Measurements from ENCODE around the gene ZNF436. TPM values are rescaled to one million over a fixed set of nuclear protein-coding genes. Genes with fewer than 3 reads are reported as not detected.

Gene ZNF436
- polyA plus RNA-seq, 1 donor (not counting 4 experiments of a cell fraction or from before 2014, with no cell fraction given), result 12.6 TPM

GRCh38 chr1:23408797-23409290, 39.2 kb upstream of the ZNF436 start:
- Histone ChIP-seq H3K27me3 (ENCODE audit: control insufficient read depth, extremely low read depth, insufficient read depth, low read length) (no peaks in the 10 kb centered on the region), H2AFZ (ENCODE audit: control insufficient read depth, low read length) (no peak overlapping the region), H3K27ac (ENCODE audit: control insufficient read depth, insufficient read depth, low read length) (no peak overlapping the region), H4K20me1 (ENCODE audit: control insufficient read depth, extremely low read depth, insufficient read depth, low read length) (no peaks in the 10 kb centered on the region), H3K4me1 (ENCODE audit: control insufficient read depth, extremely low read depth, insufficient read depth, low read length) (peaks cover 21% of the 10 kb centered on the region), H3K9me1 (ENCODE audit: control insufficient read depth, extremely low read depth, insufficient read depth, low read length) (no peaks in the 10 kb centered on the region), H3K9ac (ENCODE audit: control insufficient read depth, extremely low read depth, insufficient read depth, low read length) (no peak overlapping the region), H3K4me3 (ENCODE audit: control insufficient read depth in 2 of 3, extremely low read depth in 1 of 3, insufficient read depth in 2 of 3, low read depth in 1 of 3, low read length in 3 of 3) (no peak overlapping the region), H3K79me2 (ENCODE audit: control insufficient read depth, insufficient read depth, low read length) (no peaks in the 10 kb centered on the region), H3K36me3 (ENCODE audit: control insufficient read depth in 2 of 2, extremely low read depth in 1 of 2, insufficient read depth in 2 of 2, low read length in 2 of 2) (no peaks in the 10 kb centered on the region), H3K4me2 (ENCODE audit: control insufficient read depth, extremely low read depth, insufficient read depth, low read depth, low read length) (no peak overlapping the region), H3K9me3 (ENCODE audit: control insufficient read depth, low read depth, low read length) (no peaks in the 10 kb centered on the region)
- dilution Hi-C loops (cut with MboI; ENCODE audit: extremely low pct_ligation_motif_present, low sequenced_read_pairs), result no loop called here
- no peak for DNase-seq (ENCODE audit: low read depth, low spot score)
- TF ChIP-seq CTCF (optimal IDR thresholded peaks at IDR 0.05 in 1 of 3, IDR thresholded peaks at IDR 0.05 in 1 of 3, conservative IDR thresholded peaks at IDR 0.05 in 1 of 3; ENCODE audit: extremely low read depth in 1 of 3, insufficient read depth in 2 of 3, low read length in 3 of 3) (no peak), EZH2 (IDR thresholded peaks at IDR 0.05; ENCODE audit: low read length) (no peak)
- FAIRE-seq, result no peak

- Histone ChIP-seq H3K36me3 (ENCODE audit: control insufficient read depth in 2 of 2, extremely low read depth in 1 of 2, insufficient read depth in 2 of 2, low read length in 2 of 2) (no peaks in the 10 kb centered on the region), H3K27ac (ENCODE audit: control insufficient read depth, insufficient read depth, low read length) (no peak overlapping the region), H3K9me3 (ENCODE audit: control insufficient read depth, low read depth, low read length) (no peaks in the 10 kb centered on the region), H2AFZ (ENCODE audit: control insufficient read depth, low read length) (no peak overlapping the region), H3K4me1 (ENCODE audit: control insufficient read depth, extremely low read depth, insufficient read depth, low read length) (peaks cover 35% of the 10 kb centered on the region), H3K27me3 (ENCODE audit: control insufficient read depth, extremely low read depth, insufficient read depth, low read length) (no peaks in the 10 kb centered on the region), H3K9me1 (ENCODE audit: control insufficient read depth, extremely low read depth, insufficient read depth, low read length) (peaks cover 2% of the 10 kb centered on the region), H3K4me2 (ENCODE audit: control insufficient read depth, extremely low read depth, insufficient read depth, low read depth, low read length) (peak overlapping the region; percentile 3), H3K9ac (ENCODE audit: control insufficient read depth, extremely low read depth, insufficient read depth, low read length) (no peak overlapping the region), H4K20me1 (ENCODE audit: control insufficient read depth, extremely low read depth, insufficient read depth, low read length) (no peaks in the 10 kb centered on the region), H3K79me2 (ENCODE audit: control insufficient read depth, insufficient read depth, low read length) (no peaks in the 10 kb centered on the region), H3K4me3 (ENCODE audit: control insufficient read depth in 2 of 3, extremely low read depth in 1 of 3, insufficient read depth in 2 of 3, low read depth in 1 of 3, low read length in 3 of 3) (no peak overlapping the region)
- dilution Hi-C loops (cut with MboI; ENCODE audit: extremely low pct_ligation_motif_present, low sequenced_read_pairs), result no loop called here
- DNase-seq (ENCODE audit: low read depth, low spot score), result no peak
- FAIRE-seq, result peak; percentile 49
- no peak for TF ChIP-seq CTCF (optimal IDR thresholded peaks at IDR 0.05 in 1 of 3, IDR thresholded peaks at IDR 0.05 in 1 of 3, conservative IDR thresholded peaks at IDR 0.05 in 1 of 3; ENCODE audit: extremely low read depth in 1 of 3, insufficient read depth in 2 of 3, low read length in 3 of 3)
- no peak for TF ChIP-seq EZH2 (IDR thresholded peaks at IDR 0.05; ENCODE audit: low read length)
Measured at GRCh38 chr1:23407016-23407630, 37.5 kb upstream of the ZNF436 start.
